HCT116 (cell line): ENCODE data around the gene AADAT. TPM values are rescaled to one million over a fixed set of nuclear protein-coding genes. Genes with fewer than 3 reads are reported as not detected.

ENCODE experiments used
- ATAC-seq: fragments of 200-7000 bp; cut with Tn5 transposase; 2 replicates; pipeline ENCODE4 v1.9.1; 2020; ENCODE audit warnings: mild to moderate bottlenecking, moderate library complexity
- BruUV-seq: library from RNA; stranded (reverse); fragments of 400-500 nt; replicated peaks from 2 replicates; lab custom pipeline; 2021; lab: Mats Ljungman, UMichigan
- CTCF ChIA-PET: fragments of 300-600 bp; sonication (Branson Sonifier 250); formaldehyde crosslinking; loops from one replicate; lab custom pipeline; 2021; ENCODE audit warnings: antibody characterized with exemption; lab: Charles Lee
- POLR2A ChIA-PET: fragments of 300-600, 350-600 bp; sonication (Branson Sonifier 250); formaldehyde crosslinking; loops from one replicate; lab custom pipeline; 2021; ENCODE audit warnings: antibody characterized with exemption; lab: Charles Lee
- RAD21 ChIA-PET, 2 experiments: fragments of 300-600 bp; sonication (Branson Sonifier 250); formaldehyde crosslinking; loops; one replicate each; lab custom pipeline; 2023; ENCODE audit warnings: low total read pairs in 2 of 2; ENCODE audit not compliant: uncharacterized antibody in 2 of 2, unreplicated experiment in 2 of 2, low non-redundant PET in 1 of 2; lab: Charles Lee
- DNase-seq: peaks from one replicate; pipeline ENCODE4 v3.0.0-alpha.2; 2010; ENCODE audit warnings: low read depth, low spot score
- H2AFZ ChIP-seq: fragments of 200-600 bp; shearing (Covaris generic), sonication (generic); 2 replicates; pipeline ENCODE4 v1.6.1; 2017; ENCODE audit warnings: low read depth, mixed run types, mixed read lengths, antibody characterized with exemption, low read length; ENCODE audit not compliant: poor library complexity, severe bottlenecking
- H3K27ac ChIP-seq: 2 replicates; pipeline ENCODE4 v1.5.1; 2012; ENCODE audit warnings: low read depth, low read length
- H3K27me3 ChIP-seq: fragments of 200-600 bp; sonication (generic); 2 replicates; pipeline ENCODE4 v1.6.1; 2016; ENCODE audit warnings: mixed run types, low read length, mixed read lengths; ENCODE audit not compliant: insufficient read depth
- H3K36me3 ChIP-seq, 2 experiments: fragments of 200-500 bp in 1 of 2; fragments of 200-600 bp in 1 of 2; sonication (Bioruptor generic) in 1 of 2; sonication (generic) in 1 of 2; 2 replicates each; pipeline versions ENCODE4 v1.5.1 to v1.6.1; 2014 to 2016; ENCODE audit warnings: low read length in 2 of 2, inconsistent platforms in 1 of 2, mixed read lengths in 1 of 2, mixed run types in 1 of 2; ENCODE audit not compliant: insufficient read depth in 2 of 2, control insufficient read depth in 1 of 2
- H3K4me1 ChIP-seq, 2 experiments: fragments of 200-600 bp in 1 of 2; sonication (generic) in 1 of 2; 2 replicates each; pipeline versions ENCODE4 v1.5.1 to v1.6.1; 2012 to 2017; ENCODE audit warnings: low read length in 2 of 2, inconsistent platforms in 1 of 2, mild to moderate bottlenecking in 1 of 2, mixed read lengths in 1 of 2, mixed run types in 1 of 2, moderate library complexity in 1 of 2; ENCODE audit not compliant: insufficient read depth in 2 of 2, control insufficient read depth in 1 of 2
- H3K4me2 ChIP-seq: fragments of 200-600 bp; sonication (generic); 2 replicates; pipeline ENCODE4 v1.6.1; 2017; ENCODE audit warnings: mixed run types, low read length, mixed read lengths
- H3K4me3 ChIP-seq, 2 experiments: fragments of 200-600 bp in 1 of 2; sonication (generic) in 1 of 2; replicated peaks in 1 of 2; 2 replicates each; pipeline ENCODE4 v1.5.1; 2011 to 2016; ENCODE audit warnings: low read length in 2 of 2, control low read depth in 1 of 2, low read depth in 1 of 2, mild to moderate bottlenecking in 1 of 2, mixed read lengths in 1 of 2, mixed run types in 1 of 2
- H3K79me2 ChIP-seq: fragments of 200-600 bp; sonication (generic); 2 replicates; pipeline ENCODE4 v1.6.1; 2017; ENCODE audit warnings: mild to moderate bottlenecking, mixed run types, low read length, moderate library complexity, mixed read lengths; ENCODE audit not compliant: insufficient read depth
- H3K9ac ChIP-seq: fragments of 200-600 bp; sonication (generic); 2 replicates; pipeline ENCODE4 v1.6.1; 2016; ENCODE audit warnings: low read length, mixed read lengths
- H3K9me2 ChIP-seq: fragments of 200-600 bp; sonication (generic), shearing (Covaris generic); 2 replicates; pipeline ENCODE4 v1.6.1; 2017; ENCODE audit warnings: mixed run types, mild to moderate bottlenecking, moderate library complexity; ENCODE audit not compliant: insufficient read depth
- H3K9me3 ChIP-seq, 2 experiments: fragments of 200-500 bp in 1 of 2; fragments of 200-600 bp in 1 of 2; sonication (Bioruptor generic) in 1 of 2; sonication (generic) in 1 of 2; 2 replicates each; pipeline ENCODE4 v1.6.1; 2014 to 2017; ENCODE audit warnings: low read length in 2 of 2, mixed read lengths in 2 of 2, inconsistent platforms in 1 of 2, low read depth in 1 of 2, mild to moderate bottlenecking in 1 of 2, mixed run types in 1 of 2, moderate library complexity in 1 of 2; ENCODE audit not compliant: control insufficient read depth in 1 of 2, insufficient read depth in 1 of 2
- H4K20me1 ChIP-seq: fragments of 200-600 bp; sonication (generic), shearing (Covaris generic); 2 replicates; pipeline ENCODE4 v1.6.1; 2017; ENCODE audit warnings: mixed run types, mild to moderate bottlenecking, moderate library complexity; ENCODE audit not compliant: insufficient read depth
- ATF3 ChIP-seq: IDR thresholded peaks from 2 replicates; pipeline ENCODE4 v1.6.1; 2012
- CBX3 ChIP-seq: IDR thresholded peaks from 2 replicates; pipeline ENCODE4 v1.6.1; 2012; ENCODE audit warnings: low read depth
- EZH2 ChIP-seq: fragments of 200-600 bp; sonication (generic); IDR thresholded peaks from 2 replicates; pipeline ENCODE4 v1.6.1; 2017; ENCODE audit warnings: antibody characterized with exemption, mixed run types
- FOSL1 ChIP-seq: IDR thresholded peaks from 2 replicates; pipeline ENCODE4 v1.6.1; 2012; ENCODE audit warnings: low read depth
- JUND ChIP-seq: IDR thresholded peaks from 2 replicates; pipeline ENCODE4 v1.6.1; 2012
- POLR2AphosphoS5 ChIP-seq: IDR thresholded peaks from 2 replicates; pipeline ENCODE4 v1.6.1; 2011; ENCODE audit warnings: mild to moderate bottlenecking, low read depth, low read length, moderate library complexity
- intact Hi-C: fragments of 100-400 bp; cut with micrococcal nuclease; formaldehyde crosslinking; loops from 2 replicates; pipeline ENCODE4 v1.10.0; 2022
- total RNA-seq: library from RNA; stranded (reverse); gene quantifications from one replicate; pipeline ENCODE4 v1.2.1, GENCODE V29; 2021; ENCODE audit not compliant: unreplicated experiment
- TF ChIP-seq, protein P1 (sequence below): IDR thresholded peaks from 2 replicates; pipeline ENCODE4 v1.6.1; 2011; ENCODE audit warnings: mild to moderate bottlenecking, low read length, moderate library complexity; ENCODE audit not compliant: insufficient replicate concordance; ENCODE audit errors: extremely low read depth
- TF ChIP-seq, protein P2 (sequence below): IDR thresholded peaks from 2 replicates; pipeline ENCODE4 v1.6.1; 2012

AADAT gene
- total RNA-seq, 1 experiment from 2014 or later = 15.4 TPM

DNA sequence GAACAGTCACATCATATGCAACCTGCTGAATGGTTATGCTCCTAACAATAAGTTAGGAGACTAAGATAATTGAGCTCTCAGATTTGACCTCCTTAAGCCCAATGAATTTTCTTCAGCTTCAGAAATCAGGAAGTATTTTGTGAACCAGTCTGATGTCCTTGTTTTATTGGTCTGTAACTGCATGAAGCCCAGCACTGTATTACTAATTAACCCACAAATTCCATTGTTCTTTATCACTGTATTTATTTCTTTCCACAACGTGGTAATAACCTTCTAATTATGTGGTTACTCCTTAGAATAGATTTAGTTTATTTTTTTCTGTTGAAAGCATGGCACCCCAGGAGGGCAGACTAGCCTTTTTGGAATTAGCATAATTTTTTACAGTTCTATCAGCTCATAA lies 59.6 kb downstream of the AADAT start:
- intact Hi-C loops = no loop called here
- H3K9ac ChIP-seq = no peak overlapping the region
- DNase-seq = no peak
- no peaks in the 10 kb centered on the region for H3K9me3 ChIP-seq
- H3K9me2 ChIP-seq = no peaks in the 10 kb centered on the region
- ATAC-seq = no peak
- ChIA-PET RAD21 (no interaction called here), CTCF (no interaction called here), POLR2A (no interaction called here)
- H3K79me2 ChIP-seq = no peaks in the 10 kb centered on the region
- no TSS peak for BruUV-seq
- TF ChIP-seq ATF3 (no peak), FOSL1 (no peak), EZH2 (no peak), POLR2AphosphoS5 (no peak), JUND (no peak), CBX3 (no peak)
- TF ChIP-seq, protein P1, sequence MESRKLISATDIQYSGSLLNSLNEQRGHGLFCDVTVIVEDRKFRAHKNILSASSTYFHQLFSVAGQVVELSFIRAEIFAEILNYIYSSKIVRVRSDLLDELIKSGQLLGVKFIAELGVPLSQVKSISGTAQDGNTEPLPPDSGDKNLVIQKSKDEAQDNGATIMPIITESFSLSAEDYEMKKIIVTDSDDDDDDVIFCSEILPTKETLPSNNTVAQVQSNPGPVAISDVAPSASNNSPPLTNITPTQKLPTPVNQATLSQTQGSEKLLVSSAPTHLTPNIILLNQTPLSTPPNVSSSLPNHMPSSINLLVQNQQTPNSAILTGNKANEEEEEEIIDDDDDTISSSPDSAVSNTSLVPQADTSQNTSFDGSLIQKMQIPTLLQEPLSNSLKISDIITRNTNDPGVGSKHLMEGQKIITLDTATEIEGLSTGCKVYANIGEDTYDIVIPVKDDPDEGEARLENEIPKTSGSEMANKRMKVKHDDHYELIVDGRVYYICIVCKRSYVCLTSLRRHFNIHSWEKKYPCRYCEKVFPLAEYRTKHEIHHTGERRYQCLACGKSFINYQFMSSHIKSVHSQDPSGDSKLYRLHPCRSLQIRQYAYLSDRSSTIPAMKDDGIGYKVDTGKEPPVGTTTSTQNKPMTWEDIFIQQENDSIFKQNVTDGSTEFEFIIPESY = no peak
- TF ChIP-seq, protein P2, sequence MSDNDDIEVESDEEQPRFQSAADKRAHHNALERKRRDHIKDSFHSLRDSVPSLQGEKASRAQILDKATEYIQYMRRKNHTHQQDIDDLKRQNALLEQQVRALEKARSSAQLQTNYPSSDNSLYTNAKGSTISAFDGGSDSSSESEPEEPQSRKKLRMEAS = no peak
- no peak overlapping the region for H2AFZ ChIP-seq
- H3K4me2 ChIP-seq = no peak overlapping the region
- no peaks in the 10 kb centered on the region for H3K36me3 ChIP-seq
- peaks cover 2 to 15% of the 10 kb centered on the region in 2 experiments for H3K4me1 ChIP-seq
- no peaks in the 10 kb centered on the region for H4K20me1 ChIP-seq
- H3K4me3 ChIP-seq = no peak overlapping the region
- no peaks in the 10 kb centered on the region for H3K27me3 ChIP-seq
- no peak overlapping the region for H3K27ac ChIP-seq
